GM21576 (cell line): ENCODE results near the gene AADAC.
A peak's percentile ranks its signal among the peaks of the same experiment; 100 is the strongest.
"Not testable (repeated sequence)": the region's sequence is repeated elsewhere in the genome, so short reads cannot be mapped to it uniquely, and the experiment has no call there.

Source experiments
- ATAC-seq: cut with Tn5 transposase; IDR thresholded peaks from one replicate; pipeline ENCODE4 v1.9.1; 2021; ENCODE audit warnings: mild to moderate bottlenecking, moderate library complexity; ENCODE audit not compliant: unreplicated experiment

Gene AADAC

DNA sequence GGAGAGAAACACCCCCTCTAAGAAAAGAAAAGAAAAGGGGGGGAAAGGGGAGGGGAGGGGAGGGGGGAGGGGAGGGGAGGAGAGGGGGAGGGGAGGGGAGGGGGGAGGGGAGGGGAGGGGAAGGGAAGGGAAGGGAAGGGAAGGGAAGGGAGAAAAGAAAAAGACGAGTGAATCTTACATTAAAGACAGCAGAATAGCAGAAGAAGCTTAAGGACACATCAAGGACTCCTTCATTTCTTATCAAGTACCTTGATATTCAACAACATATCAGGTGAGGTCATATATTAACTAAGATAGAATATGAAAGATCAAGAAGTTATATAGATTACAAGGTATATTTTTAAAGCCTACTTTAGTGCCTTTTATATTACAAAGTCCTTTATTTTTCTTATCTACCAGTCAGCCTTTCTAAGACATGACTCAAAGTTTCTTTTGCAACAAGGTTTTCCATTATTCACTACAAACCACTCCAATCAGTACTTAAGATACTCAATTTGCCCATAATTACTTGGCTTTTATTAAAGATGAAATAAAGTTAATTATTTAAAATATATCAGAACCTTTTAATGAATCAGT is 17.7 kb upstream of the AADAC start:
- no peak for ATAC-seq

DNA sequence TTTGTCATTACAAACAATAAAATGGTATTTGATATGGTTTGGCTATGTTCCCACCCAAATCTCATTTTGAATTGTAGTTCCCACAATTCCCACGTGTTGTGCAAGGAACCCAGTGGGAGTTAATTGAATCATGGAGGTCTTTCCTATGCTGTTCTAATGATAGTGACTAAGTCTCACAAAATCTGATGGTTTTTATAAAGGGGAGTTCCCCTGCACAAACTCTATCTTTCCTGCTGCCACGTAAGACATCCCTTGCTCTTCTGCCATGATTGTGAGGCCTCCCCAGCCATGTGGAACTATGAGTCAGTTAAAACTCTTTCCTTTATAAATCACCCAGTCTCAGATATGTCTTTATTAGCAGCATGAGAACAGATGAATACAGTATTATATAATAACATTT is 15.4 kb upstream of the AADAC start:
- no peak for ATAC-seq

DNA sequence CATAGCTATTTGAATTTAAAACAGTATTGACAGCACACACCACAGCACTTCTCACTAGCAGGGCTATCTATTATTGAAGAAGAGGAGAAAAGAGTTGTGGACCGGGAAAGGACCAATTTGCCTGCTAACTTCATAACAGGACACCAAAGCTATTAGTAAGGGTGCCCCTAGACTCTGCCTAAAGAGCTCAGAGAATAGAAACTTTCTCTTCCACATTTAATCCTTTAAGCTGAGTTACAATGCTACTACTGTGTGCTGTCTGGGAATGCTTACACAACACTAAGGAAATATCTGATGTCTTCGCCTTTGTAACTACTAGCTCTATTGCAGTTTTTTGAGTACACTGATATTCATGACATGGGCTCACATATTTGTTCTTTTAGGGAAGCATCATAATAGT is 13.5 kb upstream of the AADAC start:
- no peak for ATAC-seq

DNA sequence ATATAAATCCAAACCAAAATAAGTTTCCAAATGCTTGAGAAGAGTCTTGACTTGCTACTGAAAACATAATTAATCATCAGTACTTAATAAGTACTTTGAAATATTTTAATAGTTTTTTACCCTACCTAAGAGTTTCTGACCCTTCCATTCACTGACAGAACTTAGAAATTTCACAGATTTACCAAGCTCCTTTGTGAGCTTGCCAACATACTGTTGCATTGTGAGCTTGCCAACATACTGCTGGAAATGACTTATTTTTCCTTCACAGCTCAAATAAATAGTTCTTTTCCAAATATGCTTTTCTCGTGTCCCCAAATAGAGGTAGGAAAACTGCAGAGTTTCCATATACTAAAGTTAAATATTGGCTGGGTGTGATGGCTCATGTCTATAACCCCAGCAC is 9.6 kb upstream of the AADAC start:
- ATAC-seq, result no peak

DNA sequence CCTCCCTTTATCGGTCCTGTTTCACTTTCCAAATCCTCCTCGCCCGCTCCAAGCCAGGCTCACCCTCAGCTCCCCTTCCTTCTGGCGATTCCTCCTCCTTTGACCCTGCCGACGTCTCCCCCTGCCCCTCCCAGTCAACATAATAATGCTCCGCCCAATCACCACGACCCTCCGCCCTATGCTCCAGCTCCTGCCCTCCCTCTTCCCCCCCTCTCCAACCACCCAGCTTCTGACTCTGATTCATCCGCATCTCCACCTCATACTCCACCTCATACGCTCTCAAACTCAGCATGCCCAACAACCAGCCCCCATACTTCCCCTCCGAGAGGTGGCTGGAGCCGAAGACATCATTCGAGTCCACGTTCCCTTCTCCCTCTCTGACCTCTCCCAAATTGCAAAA is 7.1 kb upstream of the AADAC start:
- no peak for ATAC-seq

DNA sequence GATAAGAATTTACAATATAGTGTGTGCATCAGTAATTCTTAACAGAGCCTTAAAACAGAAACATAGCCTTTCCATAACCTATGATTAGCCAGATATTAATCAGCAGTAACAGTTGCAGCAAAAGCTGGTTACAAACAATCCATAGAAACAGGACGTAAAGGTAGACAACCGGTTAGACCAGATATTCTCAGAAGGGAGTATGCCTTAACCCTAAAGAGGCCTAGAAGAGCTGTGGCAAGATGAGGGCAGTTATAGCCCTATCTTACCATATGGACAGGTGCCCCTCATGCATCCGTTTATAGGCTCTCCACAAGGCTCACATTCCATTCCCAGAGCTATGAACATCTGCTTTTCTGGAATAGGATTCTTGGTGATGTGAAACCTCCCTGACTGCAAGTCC is 5.0 kb upstream of the AADAC start:
- not testable (repeated sequence) for ATAC-seq

DNA sequence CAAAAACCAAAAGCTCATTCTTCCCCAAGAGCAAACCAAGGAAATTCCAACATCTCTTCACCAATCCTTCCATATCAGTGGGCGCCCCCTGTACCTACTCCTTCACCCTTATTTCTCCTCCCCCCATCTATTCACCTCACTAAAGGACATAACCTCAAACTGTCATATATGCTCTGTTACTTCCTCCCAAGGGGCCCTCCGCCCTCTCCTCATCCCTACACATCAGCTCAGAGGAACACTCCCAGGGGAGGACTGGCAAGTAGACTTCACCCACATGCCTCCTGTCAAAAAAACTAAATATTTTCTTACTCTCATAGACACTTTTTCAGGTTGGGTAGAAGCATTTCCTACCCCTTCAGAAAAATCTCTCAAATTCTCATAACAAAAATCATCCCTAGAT is 2.4 kb upstream of the AADAC start:
- ATAC-seq, result no peak

DNA sequence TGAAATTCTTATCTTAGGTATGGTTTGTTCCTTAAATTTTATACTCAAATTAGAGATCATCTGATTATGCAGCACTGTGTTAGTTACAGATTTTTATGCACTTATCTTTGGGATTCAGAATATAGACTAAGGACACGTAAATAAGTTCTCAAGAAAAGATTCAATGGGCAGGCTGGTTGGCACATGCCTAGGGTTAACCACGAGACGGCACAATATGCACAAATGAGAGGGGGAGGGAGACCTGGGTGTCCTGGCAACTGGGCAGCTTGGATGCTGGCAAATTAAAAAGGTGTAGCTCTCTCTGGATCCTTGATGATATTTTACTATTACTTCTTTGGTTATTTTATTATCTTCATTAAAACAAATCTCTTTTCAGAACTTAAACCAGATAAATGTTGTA is 672 bp downstream of the AADAC start:
- ATAC-seq, result no peak

DNA sequence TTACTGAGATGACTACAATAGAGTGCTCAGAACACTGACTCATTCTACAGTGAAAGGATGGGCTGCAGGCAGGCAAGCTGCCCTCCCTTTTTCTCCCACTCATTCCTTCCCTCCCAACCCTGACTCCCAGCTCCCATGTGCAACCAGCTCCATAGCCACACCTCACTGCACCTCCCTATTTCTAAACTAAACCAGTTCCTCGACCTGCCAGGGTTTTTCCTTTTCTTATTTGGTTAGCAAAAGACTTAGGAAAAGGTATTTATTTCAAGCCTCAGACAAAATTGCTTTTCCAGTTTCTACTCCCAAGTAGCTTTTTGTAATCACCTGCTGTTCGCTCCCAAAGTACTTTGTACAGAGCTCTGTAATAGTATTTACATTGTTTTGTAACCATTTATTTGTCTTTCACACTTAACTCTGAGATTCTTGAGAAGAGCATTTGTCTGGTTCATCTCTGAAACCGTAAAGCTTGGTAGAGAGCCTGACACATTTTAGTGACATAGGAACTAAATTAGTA is 2.2 kb downstream of the AADAC start:
- ATAC-seq, result no peak

DNA sequence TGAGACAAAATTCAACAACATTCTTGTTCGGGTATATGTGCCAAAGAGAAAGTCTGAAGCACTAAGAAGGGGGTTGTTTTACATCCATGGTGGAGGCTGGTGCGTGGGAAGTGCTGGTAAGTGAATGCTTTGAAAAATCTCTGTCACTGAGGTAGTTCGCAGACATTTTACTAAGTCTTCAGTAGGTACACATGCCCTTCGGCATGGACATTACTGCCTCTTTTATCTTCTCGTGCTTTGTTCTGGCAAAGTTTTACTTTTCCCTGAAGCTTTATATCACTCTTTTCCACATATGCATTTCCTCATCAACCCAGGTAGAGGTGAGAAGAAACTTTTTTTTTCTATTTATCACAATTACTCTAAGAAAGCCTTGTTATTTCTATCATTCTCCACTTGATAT is 3.6 kb downstream of the AADAC start:
- no peak for ATAC-seq

DNA sequence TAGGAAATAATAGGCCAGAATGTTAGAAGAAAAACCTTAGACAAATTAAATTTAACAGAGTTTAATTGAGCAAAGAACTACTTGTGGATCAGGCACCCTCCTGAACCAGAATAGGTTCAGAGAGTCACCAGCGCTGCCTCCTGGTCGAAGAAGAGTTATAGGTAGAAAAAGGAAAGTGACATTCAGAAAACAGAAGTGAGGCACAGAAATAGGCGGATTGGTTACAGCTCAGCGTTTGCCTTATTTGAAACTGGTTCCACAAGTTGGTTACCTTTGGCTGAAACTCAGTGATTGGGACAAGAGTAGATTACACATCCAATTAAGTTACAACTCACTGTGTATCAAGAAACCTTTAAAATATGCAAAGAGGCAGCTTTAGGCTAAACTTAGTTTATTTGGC is 4.4 kb downstream of the AADAC start:
- no peak for ATAC-seq

DNA sequence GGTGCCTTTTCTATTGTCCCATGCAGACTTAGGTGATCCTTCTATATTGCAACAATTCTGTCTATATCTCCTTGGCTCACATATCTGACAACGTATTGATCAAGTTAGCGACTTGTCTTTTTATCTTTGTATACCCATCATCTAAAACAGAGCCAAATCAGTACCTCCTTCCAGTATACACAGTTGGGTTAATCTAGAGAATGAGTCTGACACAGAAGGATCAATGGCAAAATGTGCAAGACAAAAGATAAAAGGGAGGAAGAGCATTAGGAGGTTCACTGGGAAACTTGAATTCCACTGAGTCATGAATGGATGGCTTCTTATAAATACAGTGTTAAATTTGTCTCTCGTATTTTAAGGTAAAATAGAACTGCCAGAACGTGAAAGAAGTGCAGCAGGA is 6.0 kb downstream of the AADAC start:
- no peak for ATAC-seq

DNA sequence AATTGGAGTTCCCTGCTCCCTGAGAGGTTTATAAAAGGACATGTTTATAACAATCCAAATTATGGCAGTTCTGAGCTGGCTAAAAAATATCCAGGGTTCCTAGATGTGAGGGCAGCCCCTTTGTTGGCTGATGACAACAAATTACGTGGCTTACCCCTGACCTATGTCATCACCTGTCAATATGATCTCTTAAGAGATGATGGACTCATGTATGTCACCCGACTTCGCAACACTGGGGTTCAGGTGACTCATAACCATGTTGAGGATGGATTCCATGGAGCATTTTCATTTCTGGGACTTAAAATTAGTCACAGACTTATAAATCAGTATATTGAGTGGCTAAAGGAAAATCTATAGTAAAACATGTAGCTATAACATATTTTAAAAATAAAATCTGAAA is 13.9 kb downstream of the AADAC start:
- no peak for ATAC-seq

DNA sequence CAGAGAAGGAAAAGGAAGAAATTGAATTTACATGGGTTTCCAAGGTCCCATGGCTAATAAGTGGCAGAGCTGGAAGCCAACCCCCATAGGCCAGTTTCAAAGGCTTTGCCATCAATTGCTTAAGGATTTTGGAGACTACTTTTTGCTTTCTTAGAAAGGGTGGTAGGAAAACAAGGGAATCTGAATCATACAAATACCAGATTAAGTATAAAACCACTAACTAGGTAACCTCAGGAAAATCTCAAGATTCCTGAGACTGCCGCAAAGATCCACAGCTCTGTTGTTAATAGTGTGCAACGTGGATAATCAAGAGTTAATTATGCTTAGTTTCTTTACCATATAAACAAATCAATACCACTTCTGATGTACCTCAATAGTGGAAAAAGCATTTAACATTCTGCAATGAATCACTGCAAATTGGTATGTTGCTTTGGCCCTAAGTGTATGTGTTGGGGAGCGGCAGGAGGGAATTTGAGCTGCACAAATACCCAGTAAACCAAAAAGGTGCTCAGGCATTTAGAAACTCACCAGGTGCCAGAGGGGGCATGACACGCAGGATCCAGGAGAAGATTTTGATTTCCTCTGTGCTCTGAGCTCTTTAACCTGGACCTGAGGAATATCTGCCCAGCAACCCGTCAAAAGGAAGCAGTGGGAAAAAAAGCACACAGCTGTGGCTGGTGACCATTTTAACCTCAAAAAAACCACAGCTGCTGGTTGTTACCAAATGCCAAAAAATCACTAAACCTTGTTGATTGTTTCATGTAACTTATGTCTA is 22.0 kb downstream of the AADAC start:
- ATAC-seq, result no peak

DNA sequence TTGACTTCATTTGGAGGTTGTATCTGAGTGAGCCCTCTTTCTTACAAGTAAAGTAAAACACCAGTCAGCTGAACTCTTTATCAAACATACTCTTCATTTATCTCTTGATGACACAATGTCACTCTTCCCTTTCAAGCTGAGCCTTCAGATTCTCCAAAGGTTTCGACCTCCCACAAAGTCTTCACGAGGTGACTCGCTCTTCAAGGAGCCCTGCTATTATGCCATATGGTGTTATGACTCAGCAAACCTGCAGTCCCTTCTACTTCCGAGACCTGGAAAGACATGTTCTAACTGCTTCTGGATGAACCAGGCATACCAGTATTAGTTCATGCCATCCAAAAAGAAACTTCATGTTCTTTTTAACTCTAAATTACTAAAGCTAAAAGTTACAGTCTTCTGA is 23.1 kb downstream of the AADAC start:
- ATAC-seq, result no peak

DNA sequence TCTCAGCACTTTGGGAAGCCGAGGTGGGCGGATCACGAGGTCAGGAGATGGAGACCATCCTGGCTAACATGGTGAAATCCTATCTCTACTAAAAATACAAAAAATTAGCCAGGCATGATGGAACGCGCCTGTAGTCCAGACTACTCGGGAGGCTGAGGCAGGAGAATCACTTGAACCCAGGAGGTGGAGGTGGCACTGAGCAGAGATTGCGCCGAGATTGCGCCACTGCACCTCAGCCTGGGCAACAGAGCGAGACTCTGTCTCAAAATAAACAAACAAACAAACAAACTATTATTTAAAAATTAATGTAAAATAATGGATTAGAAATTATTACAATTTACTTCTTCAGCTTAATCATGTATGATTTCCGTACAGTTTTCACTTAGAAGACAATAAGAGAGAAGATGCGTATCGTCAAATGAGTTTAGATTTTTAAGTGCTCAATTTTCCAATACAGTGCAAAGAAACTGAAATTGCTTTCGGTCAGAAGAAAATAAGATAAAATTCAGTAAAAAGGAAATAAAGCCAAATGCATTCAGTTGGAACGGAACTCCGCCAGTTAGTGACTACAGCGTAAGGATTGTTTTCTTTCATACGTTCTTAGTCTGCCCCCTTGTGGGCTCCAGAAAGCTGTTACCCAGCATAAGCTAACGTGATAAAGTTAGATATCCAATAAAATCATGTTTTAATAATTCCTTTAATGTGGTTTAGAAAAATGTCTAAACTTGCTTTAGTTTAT is 24.8 kb downstream of the AADAC start:
- peak; percentile 87 for ATAC-seq

DNA sequence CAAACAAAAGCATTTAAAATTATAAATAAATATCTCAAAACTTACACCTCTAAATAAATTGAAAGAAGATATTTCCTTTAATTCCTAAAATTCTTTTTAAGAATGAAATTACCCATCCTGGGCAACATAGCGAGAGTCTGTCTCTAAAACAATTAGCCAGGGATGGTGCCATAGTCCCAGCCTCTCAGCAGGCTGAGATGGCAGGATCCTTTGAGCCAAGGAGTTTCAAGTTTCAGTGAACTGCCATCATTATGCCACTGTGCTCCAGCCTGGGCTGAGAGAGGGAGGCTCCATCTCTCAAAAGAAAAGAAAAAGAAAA is 25.4 kb downstream of the AADAC start:
- no peak for ATAC-seq

DNA sequence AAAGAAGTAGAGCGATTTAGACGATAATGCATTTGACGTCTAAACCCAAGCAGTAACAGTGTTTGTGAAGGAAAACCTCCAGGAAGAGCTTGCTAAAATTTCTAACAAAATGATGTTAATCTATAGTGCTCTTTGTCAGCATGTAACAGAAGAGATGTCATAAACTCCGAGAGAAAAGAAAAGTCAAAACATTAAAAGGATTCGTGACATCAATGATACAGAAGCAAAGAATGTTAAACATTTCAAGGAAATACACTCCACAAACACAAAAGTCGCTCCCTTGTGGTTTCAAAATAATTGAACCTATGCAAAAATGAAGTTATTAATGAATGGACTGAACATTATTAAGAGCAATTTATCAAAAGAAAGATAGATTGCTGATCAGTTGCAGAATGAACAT is 27.9 kb downstream of the AADAC start:
- no peak for ATAC-seq

DNA sequence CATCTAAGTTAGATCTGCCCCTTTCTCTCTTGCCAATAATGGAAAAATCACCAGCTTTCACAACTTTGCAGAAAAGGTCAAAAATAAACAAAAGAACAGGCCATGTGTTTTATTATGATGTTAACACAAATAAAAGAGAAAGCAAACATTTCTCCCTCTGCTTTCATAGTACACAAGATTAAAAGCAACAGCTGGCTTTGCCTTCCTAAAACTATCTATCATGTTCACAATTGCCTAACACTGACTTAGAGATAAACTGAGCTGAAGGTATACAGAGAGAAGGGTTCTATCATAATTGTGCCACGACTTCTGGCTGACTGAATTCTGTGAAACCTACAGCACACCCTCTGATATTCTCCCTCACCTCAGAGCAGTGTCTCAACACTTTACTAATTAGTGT is 29.4 kb downstream of the AADAC start:
- ATAC-seq, result no peak

DNA sequence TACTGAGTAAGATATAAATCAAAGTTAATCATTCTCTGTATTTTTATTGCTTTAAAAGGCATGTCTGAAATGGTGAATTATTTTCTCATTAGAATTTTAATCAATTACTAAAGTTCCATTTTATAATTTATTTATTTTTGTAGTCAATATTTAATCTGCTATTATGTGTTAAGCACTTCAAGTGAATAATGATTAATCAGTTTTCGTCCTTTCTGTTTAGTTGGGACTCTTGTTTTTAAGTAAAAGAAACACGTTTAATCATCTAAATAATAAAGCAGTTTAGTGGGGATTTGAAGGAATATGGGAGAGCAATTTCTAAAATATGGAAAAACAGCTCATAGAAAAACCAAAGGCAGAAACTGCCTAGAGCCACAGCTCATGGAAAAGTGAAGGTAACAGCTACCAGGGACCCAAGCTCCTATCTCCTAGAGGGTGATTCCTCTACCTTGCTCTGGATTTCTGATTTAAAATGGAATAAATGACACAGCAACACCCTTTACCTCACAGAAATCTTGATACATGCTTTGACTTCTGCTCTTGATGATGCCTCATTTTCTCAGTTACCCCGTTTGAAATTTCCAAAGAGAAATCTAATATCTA is 31.5 kb downstream of the AADAC start:
- no peak for ATAC-seq

DNA sequence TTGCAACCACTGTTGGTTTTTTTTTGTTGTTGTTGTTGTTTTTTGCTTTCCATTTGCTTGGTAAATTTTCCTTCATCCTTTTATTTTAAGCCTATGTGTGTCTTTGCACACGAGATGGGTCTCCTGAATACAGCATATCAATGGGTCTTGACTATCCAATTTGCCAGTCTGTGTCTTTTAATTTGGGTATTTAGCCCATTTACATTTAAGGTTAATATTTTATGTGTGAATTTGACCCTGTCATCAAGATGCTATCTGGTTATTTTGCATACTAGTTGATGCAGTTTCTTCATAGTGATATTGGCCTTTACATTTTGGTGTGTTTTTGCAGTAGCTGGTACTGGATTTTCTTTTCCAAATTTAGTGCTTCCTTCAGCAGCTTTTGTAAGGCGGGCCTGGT is 36.1 kb downstream of the AADAC start:
- ATAC-seq, result not testable (repeated sequence)
